Fibroblast of pulmonary artery (primary cell): ENCODE measurements around the gene MBNL3.

Source experiments
- DNase-seq: peaks from one replicate; pipeline ENCODE4 v3.0.0-alpha.2; 2010; ENCODE audit warnings: low read depth
- H3K4me3 ChIP-seq: replicated peaks from 2 replicates; pipeline ENCODE4 v1.5.1; 2011; ENCODE audit warnings: low read depth, mild to moderate bottlenecking, control low read depth, low read length, moderate library complexity
- CTCF ChIP-seq: IDR thresholded peaks from 2 replicates; pipeline ENCODE4 v1.5.1; 2011; ENCODE audit warnings: mild to moderate bottlenecking, control low read depth, low read length, inconsistent platforms; ENCODE audit errors: missing control alignments

Gene MBNL3

DNA sequence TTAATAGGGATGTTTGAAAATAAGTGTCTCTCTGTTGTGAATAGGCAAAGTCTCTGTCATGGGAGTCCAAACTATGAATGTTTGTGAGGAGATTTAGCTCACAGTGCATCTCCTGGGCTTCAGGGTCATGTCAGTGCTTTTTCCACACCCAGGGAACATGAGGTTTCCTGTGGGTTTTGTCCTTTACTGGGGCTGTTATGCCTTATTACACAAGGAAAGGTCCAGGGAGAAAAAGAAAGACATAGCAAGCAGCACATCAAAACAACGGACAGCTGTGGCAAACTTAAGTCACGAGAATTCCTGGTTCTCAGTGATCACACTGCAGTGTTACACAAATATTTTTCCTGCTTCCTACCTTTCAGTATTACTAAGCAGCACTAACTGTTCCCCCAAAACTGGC is 99.4 kb downstream of the MBNL3 start:
- DNase-seq: no peak
- TF ChIP-seq CTCF: no peak

DNA sequence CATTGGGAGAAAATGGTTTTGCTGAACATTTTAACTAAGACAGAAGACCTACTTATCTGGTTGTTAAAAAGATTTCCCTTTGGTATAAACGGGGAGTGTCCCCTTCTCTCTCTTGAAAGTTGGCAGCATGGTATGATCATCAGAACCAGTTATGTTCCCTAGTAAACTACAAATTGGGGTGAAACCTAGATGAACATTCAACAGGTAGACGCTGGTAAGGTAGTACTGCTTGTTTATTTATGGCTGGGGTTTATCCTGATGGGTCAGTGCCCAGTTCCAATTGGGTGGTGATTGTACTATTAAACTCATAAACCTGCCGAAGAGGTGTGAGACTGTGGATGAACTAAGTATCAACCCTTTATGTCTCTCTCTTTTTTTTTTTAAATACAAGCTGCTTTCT is 100.5 kb downstream of the MBNL3 start:
- DNase-seq: no peak

More for the DNA sequence above, 99.4 kb downstream of the MBNL3 start:
- no peak overlapping the region for H3K4me3 ChIP-seq

GRCh38 chrX:132384301-132384700 is 104.5 kb downstream of the MBNL3 start:
- no peak for TF ChIP-seq CTCF
- DNase-seq: no peak
- no peak overlapping the region for H3K4me3 ChIP-seq

More for the DNA sequence above, 100.5 kb downstream of the MBNL3 start:
- TF ChIP-seq CTCF: no peak
- no peak overlapping the region for H3K4me3 ChIP-seq

- no peak for DNase-seq
- no peak overlapping the region for H3K4me3 ChIP-seq
- TF ChIP-seq CTCF: no peak
Observed at GRCh38 chrX:132382068-132382467, 106.8 kb downstream of the MBNL3 start.

DNA sequence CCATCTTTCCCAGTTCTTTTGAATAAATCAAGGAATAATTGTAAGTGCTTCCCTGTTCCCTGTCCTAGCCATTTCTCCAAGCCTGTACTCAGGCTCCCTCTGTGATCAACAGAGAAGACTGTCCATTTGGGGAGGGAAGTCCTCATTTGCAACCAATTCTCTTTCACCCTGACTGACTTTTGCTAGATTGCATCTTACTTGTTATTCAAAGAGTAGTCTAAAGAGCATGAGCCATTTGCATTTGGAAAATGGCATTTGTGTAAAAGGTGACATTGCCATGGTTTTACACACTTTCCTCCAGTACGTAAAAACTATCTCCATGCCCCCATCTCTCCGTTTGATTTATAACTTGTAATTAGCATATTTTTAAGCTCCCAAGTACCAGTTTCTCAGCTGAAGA is 110.6 kb downstream of the MBNL3 start:
- no peak for DNase-seq
- TF ChIP-seq CTCF: no peak
- H3K4me3 ChIP-seq: no peak overlapping the region

- peak; percentile 28 for TF ChIP-seq CTCF
- no peak for DNase-seq
- no peak overlapping the region for H3K4me3 ChIP-seq
Observed at GRCh38 chrX:132375941-132376340, 112.9 kb downstream of the MBNL3 start.

GRCh38 chrX:132373610-132374009 is 115.2 kb downstream of the MBNL3 start:
- TF ChIP-seq CTCF: no peak
- H3K4me3 ChIP-seq: no peak overlapping the region
- no peak for DNase-seq
